Mesothelial cell of epicardium (in vitro differentiated cells): Measurements from ENCODE around the gene ZBTB1. TPM values are rescaled to one million over a fixed set of nuclear protein-coding genes. Genes with fewer than 3 reads are reported as not detected.

Experiments
- DNase-seq, 2 experiments: peaks; one replicate each; pipeline ENCODE4 v3.0.0; 2021; ENCODE audit warnings: low spot score in 2 of 2; ENCODE audit not compliant: unreplicated experiment in 2 of 2
- H3K27ac Mint-ChIP-seq: 2 replicates; pipeline ENCODE4 v1.8.0; 2021; ENCODE audit warnings: mixed read lengths
- H3K27me3 Mint-ChIP-seq: 2 replicates; pipeline ENCODE4 v1.8.0; 2021; ENCODE audit warnings: low read depth, mixed read lengths
- H3K36me3 Mint-ChIP-seq: 2 replicates; pipeline ENCODE4 v1.8.0; 2021; ENCODE audit warnings: mixed read lengths
- H3K4me1 Mint-ChIP-seq: 2 replicates; pipeline ENCODE4 v1.8.0; 2021; ENCODE audit warnings: mixed read lengths
- H3K4me3 Mint-ChIP-seq: 2 replicates; pipeline ENCODE4 v1.8.0; 2021; ENCODE audit warnings: mild to moderate bottlenecking, moderate library complexity, mixed read lengths
- H3K9me3 Mint-ChIP-seq: 2 replicates; pipeline ENCODE4 v1.8.0; 2021; ENCODE audit warnings: mixed read lengths
- CTCF ChIP-seq: fragments of 200-600 bp; sonication (generic); IDR thresholded peaks from one replicate; pipeline ENCODE4 v1.5.0; 2021; ENCODE audit warnings: antibody characterized with exemption; ENCODE audit not compliant: unreplicated experiment
- total RNA-seq: library from RNA; stranded (reverse); gene quantifications from 3 replicates; pipeline ENCODE4 v1.2.1, GENCODE V29; 2021

Gene ZBTB1
- total RNA-seq, 1 donor from 2014 or later: 67.4 TPM

- no peak for TF ChIP-seq CTCF
- Mint-ChIP-seq H3K4me3 (no peak overlapping the region), H3K27me3 (no peaks in the 10 kb centered on the region), H3K36me3 (no peaks in the 10 kb centered on the region), H3K27ac (peak overlapping the region; percentile 44), H3K4me1 (peaks cover 14% of the 10 kb centered on the region), H3K9me3 (no peaks in the 10 kb centered on the region)
- no peak for DNase-seq
Observed at GRCh38 chr14:64518229-64518628, 13.7 kb downstream of the ZBTB1 start.

GRCh38 chr14:64520699-64521098, 16.1 kb downstream of the ZBTB1 start:
- no peak overlapping the region for H3K4me3 Mint-ChIP-seq
- no peak for TF ChIP-seq CTCF
- no peaks in the 10 kb centered on the region for H3K27me3 Mint-ChIP-seq
- peaks cover 9% of the 10 kb centered on the region for H3K4me1 Mint-ChIP-seq
- H3K27ac Mint-ChIP-seq: no peak overlapping the region
- no peak for DNase-seq
- no peaks in the 10 kb centered on the region for H3K9me3 Mint-ChIP-seq
- H3K36me3 Mint-ChIP-seq: peaks cover 1% of the 10 kb centered on the region

- DNase-seq: no peak
- no peak for TF ChIP-seq CTCF
- Mint-ChIP-seq H3K4me1 (peaks cover 12% of the 10 kb centered on the region), H3K36me3 (peaks cover 3% of the 10 kb centered on the region), H3K4me3 (no peak overlapping the region), H3K27me3 (no peaks in the 10 kb centered on the region), H3K27ac (no peak overlapping the region), H3K9me3 (no peaks in the 10 kb centered on the region)
Observed at GRCh38 chr14:64522591-64523355, 18.2 kb downstream of the ZBTB1 start.

- no peak for TF ChIP-seq CTCF
- Mint-ChIP-seq H3K4me3 (no peak overlapping the region), H3K9me3 (no peaks in the 10 kb centered on the region), H3K4me1 (peaks cover 7% of the 10 kb centered on the region), H3K27me3 (no peaks in the 10 kb centered on the region), H3K36me3 (peaks cover 6% of the 10 kb centered on the region), H3K27ac (peak overlapping the region; percentile 47)
- no peak for DNase-seq
Observed at GRCh38 chr14:64525354-64525753, 20.8 kb downstream of the ZBTB1 start.

GRCh38 chr14:64531567-64531966, 27.0 kb downstream of the ZBTB1 start:
- no peaks in the 10 kb centered on the region for H3K9me3 Mint-ChIP-seq
- DNase-seq: no peak
- H3K4me3 Mint-ChIP-seq: no peak overlapping the region
- peak overlapping the region; percentile 64 for H3K27ac Mint-ChIP-seq
- H3K36me3 Mint-ChIP-seq: peaks cover 5% of the 10 kb centered on the region
- H3K4me1 Mint-ChIP-seq: peaks cover 23% of the 10 kb centered on the region
- TF ChIP-seq CTCF: no peak
- no peaks in the 10 kb centered on the region for H3K27me3 Mint-ChIP-seq
